Caco-2 (cell line): ENCODE data around the gene SPRR3. TPM values are rescaled to one million over a fixed set of nuclear protein-coding genes. Genes with fewer than 3 reads are reported as not detected.
"Not testable (repeated sequence)": the region's sequence is repeated elsewhere in the genome, so short reads cannot be mapped to it uniquely, and the experiment has no call there.

ENCODE experiments used
- BruUV-seq: library from RNA; stranded (reverse); fragments of 400-500 nt; replicated peaks from 2 replicates; lab custom pipeline; 2021; lab: Mats Ljungman, UMichigan
- CTCF ChIA-PET: fragments of 300-600 bp; sonication (Branson Sonifier 250); formaldehyde crosslinking; loops from one replicate; lab custom pipeline; 2022; ENCODE audit warnings: antibody characterized with exemption; lab: Charles Lee
- POLR2A ChIA-PET: fragments of 300-600 bp; sonication (Branson Sonifier 250); formaldehyde crosslinking; loops from one replicate; lab custom pipeline; 2022; ENCODE audit warnings: antibody characterized with exemption; lab: Charles Lee
- DNase-seq, 2 experiments: peaks; one replicate each; pipeline versions ENCODE4 v3.0.0 to v3.0.0-alpha.2; 2020 to 2022
- H3K27me3 ChIP-seq: replicated peaks from 2 replicates; pipeline ENCODE4 v1.6.0; 2011; ENCODE audit warnings: low read length; ENCODE audit not compliant: control insufficient read depth, insufficient read depth
- H3K36me3 ChIP-seq: 2 replicates; pipeline ENCODE4 v1.5.1; 2011; ENCODE audit warnings: low read length; ENCODE audit not compliant: control insufficient read depth, insufficient read depth
- H3K4me1 ChIP-seq: fragments of 250-450 bp; sonication (Bioruptor Pico); 2 replicates; pipeline ENCODE4 v1.5.1; 2020; ENCODE audit warnings: mild to moderate bottlenecking
- H3K4me3 ChIP-seq: 2 replicates; pipeline ENCODE4 v1.5.1; 2011; ENCODE audit warnings: low read depth, mild to moderate bottlenecking, control low read depth, low read length
- H3K9me3 ChIP-seq: fragments of 250-450 bp; sonication (Bioruptor Pico); 2 replicates; pipeline ENCODE4 v1.5.1; 2020; ENCODE audit warnings: mild to moderate bottlenecking, moderate library complexity
- H3K27ac Mint-ChIP-seq: one replicate; pipeline ENCODE4 v1.8.0; 2022; ENCODE audit warnings: mixed read lengths; ENCODE audit not compliant: unreplicated experiment
- H3K27me3 Mint-ChIP-seq: one replicate; pipeline ENCODE4 v1.8.0; 2022; ENCODE audit warnings: mixed read lengths; ENCODE audit not compliant: insufficient read depth, unreplicated experiment
- H3K36me3 Mint-ChIP-seq: one replicate; pipeline ENCODE4 v1.8.0; 2022; ENCODE audit warnings: mild to moderate bottlenecking, mixed read lengths; ENCODE audit not compliant: insufficient read depth, unreplicated experiment
- H3K4me1 Mint-ChIP-seq: one replicate; pipeline ENCODE4 v1.8.0; 2022; ENCODE audit warnings: low read depth, mixed read lengths; ENCODE audit not compliant: unreplicated experiment
- H3K4me3 Mint-ChIP-seq: one replicate; pipeline ENCODE4 v1.8.0; 2022; ENCODE audit warnings: mild to moderate bottlenecking, moderate library complexity, mixed read lengths; ENCODE audit not compliant: unreplicated experiment
- H3K9me3 Mint-ChIP-seq: one replicate; pipeline ENCODE4 v1.8.0; 2022; ENCODE audit warnings: mixed read lengths; ENCODE audit not compliant: unreplicated experiment
- CTCF ChIP-seq, 2 experiments: fragments of 200-600 bp in 1 of 2; IDR thresholded peaks; 1 replicate in 1 of 2; 2 replicates in 1 of 2; pipeline versions ENCODE4 v1.5.1 to v1.8.0; 2011 to 2022; ENCODE audit warnings: antibody characterized with exemption in 1 of 2, control low read depth in 1 of 2, inconsistent platforms in 1 of 2, low read depth in 1 of 2, low read length in 1 of 2, mild to moderate bottlenecking in 1 of 2, moderate library complexity in 1 of 2; ENCODE audit not compliant: insufficient read depth in 1 of 2, severe bottlenecking in 1 of 2, unreplicated experiment in 1 of 2
- intact Hi-C: fragments of 100-400 bp; cut with micrococcal nuclease; formaldehyde crosslinking; loops from one replicate; pipeline ENCODE4 v1.10.0; 2022; ENCODE audit not compliant: unreplicated experiment
- total RNA-seq: library from RNA; stranded (reverse); gene quantifications from 2 replicates; pipeline ENCODE4 v1.2.3, GENCODE V29; 2022

SPRR3 gene
- total RNA-seq, 1 experiment from 2014 or later, result 0.70 TPM

GRCh38 chr1:153000294-153000693 is 1.3 kb upstream of the SPRR3 start:
- CTCF ChIA-PET, result no interaction called here
- POLR2A ChIA-PET, result no interaction called here
- Histone ChIP-seq H3K27me3 (no peaks in the 10 kb centered on the region; the same call in 1 of the 2 replicates), H3K9me3 (no peaks in the 10 kb centered on the region), H3K36me3 (no peaks in the 10 kb centered on the region), H3K4me1 (peaks cover 15% of the 10 kb centered on the region), H3K4me3 (no peak overlapping the region)
- H3K4me1 Mint-ChIP-seq, result peaks cover 12% of the 10 kb centered on the region
- H3K27ac Mint-ChIP-seq, result no peak overlapping the region
- no TSS peak for BruUV-seq
- intact Hi-C loops, result no loop called here
- H3K27me3 Mint-ChIP-seq, result no peaks in the 10 kb centered on the region
- H3K9me3 Mint-ChIP-seq, result peaks cover 27% of the 10 kb centered on the region
- no peak for DNase-seq
- no peak overlapping the region for H3K4me3 Mint-ChIP-seq
- TF ChIP-seq CTCF (IDR thresholded peaks at IDR 0.05; ENCODE audit: insufficient read depth in 1 of 2, low read depth in 1 of 2, low read length in 1 of 2, severe bottlenecking in 1 of 2, unreplicated experiment in 1 of 2), result no peak
- peaks cover 5% of the 10 kb centered on the region for H3K36me3 Mint-ChIP-seq

- H3K4me3 Mint-ChIP-seq, H3K27me3 ChIP-seq, H3K4me3 ChIP-seq, CTCF ChIA-PET, H3K9me3 Mint-ChIP-seq, H3K9me3 ChIP-seq, POLR2A ChIA-PET, H3K36me3 ChIP-seq, DNase-seq, H3K4me1 ChIP-seq, H3K27ac Mint-ChIP-seq, H3K36me3 Mint-ChIP-seq, BruUV-seq, H3K4me1 Mint-ChIP-seq, H3K27me3 Mint-ChIP-seq, intact Hi-C loops: not testable (repeated sequence)
These were observed 9.7 kb downstream of the SPRR3 start for GRCh38 chr1:153011235-153011758.

- H3K27me3 Mint-ChIP-seq, H3K4me3 Mint-ChIP-seq, H3K4me3 ChIP-seq, intact Hi-C loops, H3K4me1 Mint-ChIP-seq, H3K27me3 ChIP-seq, BruUV-seq, H3K9me3 Mint-ChIP-seq, H3K27ac Mint-ChIP-seq, POLR2A ChIA-PET, H3K36me3 ChIP-seq, H3K9me3 ChIP-seq, H3K36me3 Mint-ChIP-seq, H3K4me1 ChIP-seq, CTCF ChIA-PET, DNase-seq: not testable (repeated sequence)
These were observed 20.3 kb downstream of the SPRR3 start for GRCh38 chr1:153021829-153022228.

GRCh38 chr1:153022340-153022739 is 20.8 kb downstream of the SPRR3 start:
- POLR2A ChIA-PET, H3K36me3 Mint-ChIP-seq, H3K27ac Mint-ChIP-seq, DNase-seq, H3K27me3 ChIP-seq, CTCF ChIA-PET, H3K27me3 Mint-ChIP-seq, H3K9me3 Mint-ChIP-seq, H3K4me1 Mint-ChIP-seq, H3K4me3 Mint-ChIP-seq, BruUV-seq, H3K4me3 ChIP-seq, intact Hi-C loops, H3K9me3 ChIP-seq, H3K4me1 ChIP-seq, H3K36me3 ChIP-seq: not testable (repeated sequence)
